Suprapubic skin (tissue), 4 donors: ENCODE results near the gene SLC6A20. TPM values are rescaled to one million over a fixed set of nuclear protein-coding genes. Genes with fewer than 3 reads are reported as not detected.

Experiments
- DNase-seq, 2 donors: peaks; one replicate each; pipeline ENCODE4 v3.0.0-alpha.2; 2019; ENCODE audit warnings: low spot score in 2 of 2
- H3K27ac ChIP-seq: fragments of 200-600 bp; sonication (generic); one replicate; pipeline ENCODE4 v1.5.1; 2019
- H3K27me3 ChIP-seq: fragments of 200-600 bp; sonication (generic); one replicate; pipeline ENCODE4 v1.5.1; 2019
- H3K36me3 ChIP-seq: fragments of 200-600 bp; sonication (generic); one replicate; pipeline ENCODE4 v1.5.1; 2019
- H3K4me1 ChIP-seq: fragments of 200-600 bp; sonication (generic); one replicate; pipeline ENCODE4 v1.5.1; 2019
- H3K4me3 ChIP-seq: fragments of 200-600 bp; sonication (generic); one replicate; pipeline ENCODE4 v1.5.1; 2019; ENCODE audit warnings: mild to moderate bottlenecking
- H3K9me3 ChIP-seq: fragments of 200-600 bp; sonication (generic); one replicate; pipeline ENCODE4 v1.5.1; 2019
- EP300 ChIP-seq: sonication (generic); formaldehyde crosslinking; IDR thresholded peaks from one replicate; pipeline ENCODE4 v1.6.1; 2017; ENCODE audit warnings: antibody characterized with exemption
- POLR2A ChIP-seq, 2 donors: fragments of 450-650 bp; IDR thresholded peaks; one replicate each; pipeline ENCODE4 v1.6.1; 2017; ENCODE audit warnings: antibody characterized with exemption in 2 of 2, mild to moderate bottlenecking in 2 of 2, moderate library complexity in 2 of 2
- POLR2AphosphoS5 ChIP-seq, 3 donors: sonication (generic); formaldehyde crosslinking; IDR thresholded peaks; one replicate each; pipeline ENCODE4 v1.6.1; 2017; ENCODE audit warnings: antibody characterized with exemption in 3 of 3
- WGBS: methylation state at CpG from one replicate; pipeline ENCODE4 v1.1.5; 2018; 5-methylcytosine and 5-hydroxymethylcytosine counted together
- total RNA-seq, 4 donors: library from RNA; depleted of rRNA; stranded (reverse); fragments of >200 nt; gene quantifications; one replicate each; pipeline ENCODE4 v1.1.0, GENCODE V29; 2016
- TF ChIP-seq, protein P1 (sequence below), 2 donors: fragments of 200-600 bp in 1 of 2; fragments of 450-650 bp in 1 of 2; sonication (generic) in 1 of 2; IDR thresholded peaks; one replicate each; pipeline ENCODE4 v1.5.1; 2016 to 2019; ENCODE audit warnings: antibody characterized with exemption in 2 of 2, mild to moderate bottlenecking in 1 of 2, moderate library complexity in 1 of 2

Gene SLC6A20
- total RNA-seq, 4 donors from 2014 or later, result 0.42 TPM; not detected in 3

DNA sequence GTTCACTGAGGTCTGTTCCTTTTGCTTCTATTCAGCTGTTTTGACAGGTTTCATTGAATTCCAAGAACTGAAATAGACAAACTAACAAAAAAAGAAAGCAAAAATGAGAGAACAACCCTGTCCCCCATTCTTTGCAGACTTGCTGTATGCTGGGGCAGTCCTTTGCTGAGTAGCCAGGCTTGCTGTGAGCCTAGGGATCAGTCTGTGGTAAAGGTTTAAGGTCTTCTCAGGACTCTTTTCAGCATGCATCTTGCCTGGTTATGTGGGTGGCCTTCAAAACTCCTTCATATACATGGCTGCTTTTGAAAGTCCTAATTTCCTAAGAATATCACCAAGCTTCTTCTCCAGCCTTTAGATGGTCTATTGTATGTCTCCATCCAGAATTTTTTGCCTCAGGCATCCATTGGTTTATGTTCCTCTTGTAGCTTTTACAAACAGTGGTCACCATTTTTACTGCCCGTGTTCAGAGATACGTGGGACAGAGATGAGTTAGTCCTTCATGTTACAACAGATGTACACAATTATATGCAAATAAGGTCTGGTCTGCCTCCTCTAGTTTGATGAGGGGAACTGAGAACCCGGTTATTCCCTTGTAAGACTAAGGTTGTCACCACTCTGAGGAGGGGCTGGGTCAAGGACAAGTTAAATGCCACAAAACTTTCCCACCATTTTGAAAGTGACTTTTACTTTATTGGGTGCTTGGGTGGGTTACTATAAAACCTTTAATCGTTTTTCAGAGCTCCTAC lies 65.8 kb downstream of the SLC6A20 start:
- no peaks in the 10 kb centered on the region for H3K9me3 ChIP-seq
- TF ChIP-seq, protein P1, sequence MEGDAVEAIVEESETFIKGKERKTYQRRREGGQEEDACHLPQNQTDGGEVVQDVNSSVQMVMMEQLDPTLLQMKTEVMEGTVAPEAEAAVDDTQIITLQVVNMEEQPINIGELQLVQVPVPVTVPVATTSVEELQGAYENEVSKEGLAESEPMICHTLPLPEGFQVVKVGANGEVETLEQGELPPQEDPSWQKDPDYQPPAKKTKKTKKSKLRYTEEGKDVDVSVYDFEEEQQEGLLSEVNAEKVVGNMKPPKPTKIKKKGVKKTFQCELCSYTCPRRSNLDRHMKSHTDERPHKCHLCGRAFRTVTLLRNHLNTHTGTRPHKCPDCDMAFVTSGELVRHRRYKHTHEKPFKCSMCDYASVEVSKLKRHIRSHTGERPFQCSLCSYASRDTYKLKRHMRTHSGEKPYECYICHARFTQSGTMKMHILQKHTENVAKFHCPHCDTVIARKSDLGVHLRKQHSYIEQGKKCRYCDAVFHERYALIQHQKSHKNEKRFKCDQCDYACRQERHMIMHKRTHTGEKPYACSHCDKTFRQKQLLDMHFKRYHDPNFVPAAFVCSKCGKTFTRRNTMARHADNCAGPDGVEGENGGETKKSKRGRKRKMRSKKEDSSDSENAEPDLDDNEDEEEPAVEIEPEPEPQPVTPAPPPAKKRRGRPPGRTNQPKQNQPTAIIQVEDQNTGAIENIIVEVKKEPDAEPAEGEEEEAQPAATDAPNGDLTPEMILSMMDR (IDR thresholded peaks at IDR 0.05), result no peak
- TF ChIP-seq POLR2A (IDR thresholded peaks at IDR 0.05) (no peak), POLR2AphosphoS5 (IDR thresholded peaks at IDR 0.05) (no peak)
- H3K27me3 ChIP-seq, result no peaks in the 10 kb centered on the region
- H3K36me3 ChIP-seq, result peaks cover 58% of the 10 kb centered on the region
- no peak overlapping the region for H3K4me3 ChIP-seq
- H3K4me1 ChIP-seq, result no peaks in the 10 kb centered on the region
- DNase-seq, result no peak
- 68% methylated on average over 4 of the region's 4 CpGs for WGBS
- no peak overlapping the region for H3K27ac ChIP-seq

- no peaks in the 10 kb centered on the region for H3K9me3 ChIP-seq
- H3K36me3 ChIP-seq, result peaks cover 54% of the 10 kb centered on the region
- WGBS, result 100% methylated on average over 2 of the region's 2 CpGs
- H3K4me1 ChIP-seq, result no peaks in the 10 kb centered on the region
- no peak overlapping the region for H3K4me3 ChIP-seq
- no peaks in the 10 kb centered on the region for H3K27me3 ChIP-seq
- DNase-seq, result no peak
- no peak overlapping the region for H3K27ac ChIP-seq
- TF ChIP-seq POLR2AphosphoS5 (IDR thresholded peaks at IDR 0.05) (no peak), EP300 (no peak), POLR2A (IDR thresholded peaks at IDR 0.05) (no peak)
- TF ChIP-seq, protein P1 (IDR thresholded peaks at IDR 0.05), result no peak
Observed at GRCh38 chr3:45729614-45730013, 66.7 kb downstream of the SLC6A20 start.

DNA sequence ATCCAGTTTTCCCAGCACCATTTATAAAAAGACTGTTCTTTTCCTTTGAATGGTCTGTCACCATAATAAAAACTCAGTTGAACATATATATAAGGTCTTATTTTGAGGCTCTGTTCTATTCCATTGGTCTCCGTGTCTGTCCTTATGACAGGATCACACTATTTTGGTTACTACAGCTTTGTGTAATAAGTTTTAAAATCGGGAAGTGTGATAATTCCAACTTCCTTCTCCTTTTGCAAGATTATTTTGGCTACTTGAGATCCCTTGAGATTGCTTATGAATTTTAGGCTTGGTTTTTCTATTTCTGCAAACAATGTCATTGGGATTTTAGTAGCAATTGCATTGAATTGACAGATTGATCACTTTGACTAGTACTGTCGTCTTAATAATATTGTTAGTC lies 71.4 kb downstream of the SLC6A20 start:
- peaks cover 41% of the 10 kb centered on the region for H3K36me3 ChIP-seq
- H3K4me1 ChIP-seq, result no peaks in the 10 kb centered on the region
- no peaks in the 10 kb centered on the region for H3K27me3 ChIP-seq
- no peak for DNase-seq
- TF ChIP-seq POLR2AphosphoS5 (IDR thresholded peaks at IDR 0.05) (no peak), EP300 (no peak), POLR2A (IDR thresholded peaks at IDR 0.05) (no peak)
- TF ChIP-seq, protein P1 (IDR thresholded peaks at IDR 0.05), result no peak
- no peak overlapping the region for H3K27ac ChIP-seq
- 86% methylated on average over 3 of the region's 3 CpGs for WGBS
- H3K9me3 ChIP-seq, result no peaks in the 10 kb centered on the region
- no peak overlapping the region for H3K4me3 ChIP-seq

GRCh38 chr3:45719655-45720487 lies 76.5 kb downstream of the SLC6A20 start:
- WGBS, result 78% methylated on average over 3 of the region's 3 CpGs
- H3K27ac ChIP-seq, result no peak overlapping the region
- H3K9me3 ChIP-seq, result no peaks in the 10 kb centered on the region
- H3K4me1 ChIP-seq, result no peaks in the 10 kb centered on the region
- peaks cover 41% of the 10 kb centered on the region for H3K36me3 ChIP-seq
- no peak for TF ChIP-seq EP300
- TF ChIP-seq POLR2A (IDR thresholded peaks at IDR 0.05), result no peak
- no peak for TF ChIP-seq POLR2AphosphoS5 (IDR thresholded peaks at IDR 0.05)
- TF ChIP-seq, protein P1 (IDR thresholded peaks at IDR 0.05), result no peak
- no peak overlapping the region for H3K4me3 ChIP-seq
- H3K27me3 ChIP-seq, result no peaks in the 10 kb centered on the region
- DNase-seq, result no peak

DNA sequence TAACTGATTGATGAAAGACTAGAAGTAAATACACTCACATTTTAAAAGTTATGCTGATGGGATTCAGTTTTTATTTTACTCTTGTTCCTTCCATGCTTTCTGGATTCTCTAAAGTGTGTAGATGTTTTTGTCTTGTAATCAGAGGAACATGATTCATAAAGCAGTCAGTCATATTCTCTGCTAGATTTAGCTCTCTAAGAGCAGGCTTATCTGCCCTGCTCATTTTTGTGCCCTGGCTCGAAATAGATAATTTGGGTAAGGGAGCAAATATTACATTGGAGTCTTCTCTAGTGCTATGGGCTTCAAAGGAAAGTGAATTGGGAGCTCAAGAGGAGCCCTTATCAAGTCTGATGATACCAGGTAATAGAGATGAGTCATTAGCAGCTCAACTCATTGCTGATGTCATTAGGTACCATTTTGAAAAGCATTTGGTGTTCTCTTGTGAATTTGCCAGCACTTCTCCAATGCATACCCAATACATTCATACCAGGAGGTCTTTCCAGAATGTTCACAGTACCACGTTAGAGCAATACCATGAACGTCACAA lies 79.5 kb downstream of the SLC6A20 start:
- Histone ChIP-seq H3K27ac (no peak overlapping the region), H3K9me3 (no peaks in the 10 kb centered on the region), H3K27me3 (no peaks in the 10 kb centered on the region), H3K4me3 (no peak overlapping the region), H3K4me1 (no peaks in the 10 kb centered on the region), H3K36me3 (peaks cover 37% of the 10 kb centered on the region)
- TF ChIP-seq EP300, result no peak
- DNase-seq, result no peak
- 97% methylated on average over 3 of the region's 3 CpGs for WGBS
